22Rv1 (cell line): Measurements from ENCODE around the gene SUGCT.

Experiments used
- H3K27ac ChIP-seq: fragments of 450-650 bp; 2 replicates; pipeline ENCODE4 v1.5.1; 2017
- ZFX ChIP-seq: fragments of 450-650 bp; IDR thresholded peaks from 2 replicates; pipeline ENCODE4 v1.6.1; 2017; ENCODE audit warnings: antibody characterized with exemption, borderline replicate concordance
- TF ChIP-seq, protein P1 (sequence below): fragments of 450-650 bp; IDR thresholded peaks from 2 replicates; pipeline ENCODE4 v1.5.1; 2017; ENCODE audit warnings: mild to moderate bottlenecking

SUGCT gene

DNA sequence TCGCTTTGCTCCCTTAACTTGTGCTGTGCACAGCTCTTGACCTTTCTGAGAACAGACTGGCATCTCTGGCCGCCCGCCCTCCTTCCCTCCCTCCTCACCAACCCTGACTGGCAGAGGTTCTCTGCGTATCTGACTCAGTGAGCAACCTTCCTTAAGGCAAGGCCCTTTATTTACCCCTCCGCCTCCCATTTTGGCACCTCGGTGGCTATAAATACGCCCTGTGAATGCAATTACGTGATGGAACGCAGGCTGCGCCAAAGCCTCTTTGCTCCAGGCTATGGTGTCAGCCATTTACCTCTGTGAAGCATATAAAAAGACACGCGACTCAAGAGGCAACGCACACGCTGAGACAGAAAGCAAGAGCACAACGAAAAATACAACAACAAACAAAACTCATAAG, 764.3 kb downstream of the SUGCT start:
- TF ChIP-seq, protein P1, sequence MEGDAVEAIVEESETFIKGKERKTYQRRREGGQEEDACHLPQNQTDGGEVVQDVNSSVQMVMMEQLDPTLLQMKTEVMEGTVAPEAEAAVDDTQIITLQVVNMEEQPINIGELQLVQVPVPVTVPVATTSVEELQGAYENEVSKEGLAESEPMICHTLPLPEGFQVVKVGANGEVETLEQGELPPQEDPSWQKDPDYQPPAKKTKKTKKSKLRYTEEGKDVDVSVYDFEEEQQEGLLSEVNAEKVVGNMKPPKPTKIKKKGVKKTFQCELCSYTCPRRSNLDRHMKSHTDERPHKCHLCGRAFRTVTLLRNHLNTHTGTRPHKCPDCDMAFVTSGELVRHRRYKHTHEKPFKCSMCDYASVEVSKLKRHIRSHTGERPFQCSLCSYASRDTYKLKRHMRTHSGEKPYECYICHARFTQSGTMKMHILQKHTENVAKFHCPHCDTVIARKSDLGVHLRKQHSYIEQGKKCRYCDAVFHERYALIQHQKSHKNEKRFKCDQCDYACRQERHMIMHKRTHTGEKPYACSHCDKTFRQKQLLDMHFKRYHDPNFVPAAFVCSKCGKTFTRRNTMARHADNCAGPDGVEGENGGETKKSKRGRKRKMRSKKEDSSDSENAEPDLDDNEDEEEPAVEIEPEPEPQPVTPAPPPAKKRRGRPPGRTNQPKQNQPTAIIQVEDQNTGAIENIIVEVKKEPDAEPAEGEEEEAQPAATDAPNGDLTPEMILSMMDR, result no peak
- no peak for TF ChIP-seq ZFX
- peak overlapping the region; percentile 42 for H3K27ac ChIP-seq

DNA sequence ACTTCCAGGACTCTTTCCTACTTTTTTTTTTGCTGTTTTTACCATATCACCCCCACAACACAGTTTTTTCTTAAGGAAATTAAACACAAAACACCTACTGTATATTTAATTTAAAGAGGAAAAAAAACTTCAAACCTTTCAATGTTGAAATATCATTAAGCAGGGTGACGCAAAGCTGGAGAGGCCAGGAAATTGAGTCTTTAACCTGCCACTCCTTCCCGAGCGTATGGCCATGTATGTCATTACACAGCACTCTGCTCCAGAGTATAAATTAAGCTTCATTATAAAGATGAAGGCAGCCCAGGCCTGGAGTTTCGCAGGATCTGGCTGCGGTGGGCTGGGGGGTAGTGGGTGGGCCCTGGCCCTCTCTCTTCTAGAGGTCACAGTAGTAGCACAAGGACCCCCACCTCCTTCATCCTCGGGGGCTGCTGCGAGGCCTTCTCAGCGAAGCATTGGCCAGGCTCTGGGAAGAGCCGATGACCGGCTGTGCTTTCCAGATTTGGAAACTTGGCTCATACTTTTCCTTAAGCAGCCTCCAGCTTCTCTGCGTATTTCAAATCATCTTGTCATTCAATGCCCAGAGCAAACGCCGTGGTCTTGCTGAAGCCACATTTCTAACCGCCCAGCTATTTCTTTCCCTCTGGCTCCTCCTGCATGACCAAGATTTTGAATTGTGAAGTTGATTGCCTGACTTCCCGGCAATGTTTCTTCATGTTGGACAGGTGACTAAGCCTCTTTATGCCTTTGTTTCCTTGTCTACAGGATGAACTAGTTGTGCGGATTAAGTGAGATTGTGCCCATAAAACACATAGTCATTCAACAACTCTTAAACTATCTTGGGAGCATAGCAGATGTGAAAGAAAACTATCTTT, 765.1 kb downstream of the SUGCT start:
- no peak for TF ChIP-seq ZFX
- TF ChIP-seq, protein P1, result no peak
- H3K27ac ChIP-seq, result peak overlapping the region; percentile 42

DNA sequence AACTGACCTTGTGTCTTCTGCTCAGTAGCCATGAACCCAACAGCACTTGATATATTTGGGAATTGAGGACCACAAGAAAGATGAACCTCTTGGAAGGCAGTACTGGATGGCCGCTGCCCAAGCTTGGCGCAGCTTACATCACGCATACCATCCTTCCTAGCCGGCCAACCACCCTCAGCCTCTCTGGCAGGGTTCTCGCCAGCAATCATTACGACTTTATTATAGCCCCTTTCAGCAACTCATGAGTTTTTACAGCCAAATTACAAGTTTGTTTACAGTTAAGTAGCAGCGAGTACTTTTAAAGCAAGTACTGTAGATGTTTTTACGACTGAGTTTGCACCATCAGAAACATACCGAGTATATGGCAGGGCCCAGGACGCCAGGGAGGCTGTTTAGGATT, 769.1 kb downstream of the SUGCT start:
- no peak overlapping the region for H3K27ac ChIP-seq
- no peak for TF ChIP-seq ZFX
- TF ChIP-seq, protein P1, result no peak

DNA sequence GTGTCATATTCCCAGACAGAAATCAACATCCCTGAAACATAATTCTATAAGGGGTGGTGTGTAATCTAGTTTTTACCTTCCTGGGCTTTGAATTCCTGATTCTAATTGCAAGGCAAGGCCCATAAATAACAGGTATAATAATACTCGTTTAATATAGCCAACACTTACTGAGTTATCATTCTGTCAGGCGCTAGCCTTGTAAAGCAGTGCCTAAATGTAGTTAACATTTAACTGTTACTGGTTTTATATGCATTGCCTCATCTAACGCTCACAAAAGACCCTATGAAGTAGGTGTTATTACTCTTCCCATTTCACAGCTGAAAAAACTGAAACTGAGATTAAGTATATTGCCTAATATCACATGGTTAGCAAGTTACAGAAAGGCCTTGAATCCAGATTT, 772.5 kb downstream of the SUGCT start:
- TF ChIP-seq, protein P1, result no peak
- no peak for TF ChIP-seq ZFX

DNA sequence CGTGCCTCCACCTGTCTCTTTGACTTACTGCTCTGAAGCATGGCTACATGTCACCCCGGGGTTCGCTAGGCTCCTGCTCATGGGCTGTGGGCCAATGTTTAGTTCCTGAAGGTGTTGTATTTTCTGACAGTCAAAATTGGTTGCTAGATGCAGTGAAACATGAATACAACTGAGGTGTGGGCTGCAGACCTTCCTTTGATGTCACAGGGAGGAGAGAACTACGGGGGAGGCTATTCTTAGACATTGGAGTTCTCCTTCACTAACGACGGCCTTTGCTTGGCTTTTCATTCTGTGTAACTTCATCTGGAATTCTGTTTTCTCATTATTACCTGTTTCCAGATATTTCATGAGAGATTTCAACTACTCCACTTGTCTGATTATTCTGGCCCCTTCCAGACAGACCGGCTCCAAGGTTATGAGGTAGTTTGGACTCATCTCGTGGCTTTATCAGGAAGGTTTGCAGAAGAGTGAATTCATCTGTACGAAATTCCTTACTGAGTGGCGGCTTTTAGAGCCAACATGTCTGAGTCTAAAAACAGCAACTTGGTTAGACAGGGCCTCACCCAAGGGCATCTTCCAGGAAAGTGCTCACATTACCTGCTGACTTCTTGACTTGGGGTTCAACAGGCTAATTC, 774.7 kb downstream of the SUGCT start:
- TF ChIP-seq, protein P1, result no peak
- TF ChIP-seq ZFX, result no peak

More for the DNA sequence above, 772.5 kb downstream of the SUGCT start:
- no peak overlapping the region for H3K27ac ChIP-seq

More for the DNA sequence above, 774.7 kb downstream of the SUGCT start:
- no peak overlapping the region for H3K27ac ChIP-seq
